ENCODE data around the gene ZNF618. TPM values are rescaled to one million over a fixed set of nuclear protein-coding genes. Genes with fewer than 3 reads are reported as not detected.

Gene ZNF618
- total RNA-seq, 2 donors from 2014 or later, result 3.1 to 3.3 TPM

DNA sequence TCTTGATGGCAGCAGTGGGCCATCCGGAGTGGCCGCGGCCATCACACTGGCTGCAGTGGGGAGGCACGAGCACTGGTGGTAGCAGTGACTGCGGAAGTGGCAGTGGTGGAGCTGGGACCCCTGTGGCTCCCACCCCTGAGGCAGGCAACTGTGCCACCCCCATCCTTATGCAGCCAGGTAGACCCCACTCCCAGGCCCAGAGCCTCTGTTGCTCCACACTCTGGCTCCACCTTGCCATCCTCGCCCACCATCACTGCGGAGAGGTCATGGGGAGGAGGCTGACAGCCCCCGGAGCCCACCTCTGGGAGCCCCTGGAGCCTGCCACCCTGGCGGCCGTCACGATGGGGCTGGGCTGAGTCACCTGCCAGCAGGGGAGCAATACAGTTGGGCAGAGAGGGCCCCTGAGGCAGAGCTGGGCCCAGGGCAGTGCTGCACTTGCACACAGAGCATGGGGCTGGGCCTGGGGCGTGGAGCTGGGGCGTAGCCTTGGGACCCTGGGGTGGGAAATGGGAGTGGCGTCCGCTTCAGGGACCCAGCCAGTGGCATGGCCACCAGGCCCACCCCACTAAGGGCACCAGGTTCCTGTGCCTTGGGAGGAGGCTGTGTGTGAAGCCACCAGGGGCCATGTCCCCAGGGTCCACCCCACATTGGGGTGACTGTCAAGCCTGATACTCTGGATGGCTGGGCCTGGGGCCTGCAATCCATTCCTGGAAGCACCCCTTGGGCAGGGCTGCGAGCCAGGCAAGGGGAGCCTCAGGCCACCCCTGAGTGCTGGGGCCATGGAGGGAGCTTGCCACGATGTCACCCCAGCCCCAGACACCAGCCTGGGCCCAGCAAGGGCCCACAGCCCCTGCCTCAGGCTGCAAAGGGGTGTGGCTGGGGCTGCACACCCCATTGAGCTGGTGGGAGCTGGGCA lies 194.3 kb downstream of the ZNF618 start:
- H3K9ac ChIP-seq (ENCODE audit: low read depth in 2 of 2, low read length in 2 of 2), result no peak overlapping the region
- intact Hi-C loops (cut with DNase I), result no loop called here
- H3K27ac ChIP-seq, result no peak overlapping the region
- no peaks in the 10 kb centered on the region for H3K9me3 ChIP-seq
- TF ChIP-seq, protein P1, sequence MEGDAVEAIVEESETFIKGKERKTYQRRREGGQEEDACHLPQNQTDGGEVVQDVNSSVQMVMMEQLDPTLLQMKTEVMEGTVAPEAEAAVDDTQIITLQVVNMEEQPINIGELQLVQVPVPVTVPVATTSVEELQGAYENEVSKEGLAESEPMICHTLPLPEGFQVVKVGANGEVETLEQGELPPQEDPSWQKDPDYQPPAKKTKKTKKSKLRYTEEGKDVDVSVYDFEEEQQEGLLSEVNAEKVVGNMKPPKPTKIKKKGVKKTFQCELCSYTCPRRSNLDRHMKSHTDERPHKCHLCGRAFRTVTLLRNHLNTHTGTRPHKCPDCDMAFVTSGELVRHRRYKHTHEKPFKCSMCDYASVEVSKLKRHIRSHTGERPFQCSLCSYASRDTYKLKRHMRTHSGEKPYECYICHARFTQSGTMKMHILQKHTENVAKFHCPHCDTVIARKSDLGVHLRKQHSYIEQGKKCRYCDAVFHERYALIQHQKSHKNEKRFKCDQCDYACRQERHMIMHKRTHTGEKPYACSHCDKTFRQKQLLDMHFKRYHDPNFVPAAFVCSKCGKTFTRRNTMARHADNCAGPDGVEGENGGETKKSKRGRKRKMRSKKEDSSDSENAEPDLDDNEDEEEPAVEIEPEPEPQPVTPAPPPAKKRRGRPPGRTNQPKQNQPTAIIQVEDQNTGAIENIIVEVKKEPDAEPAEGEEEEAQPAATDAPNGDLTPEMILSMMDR (IDR thresholded peaks at IDR 0.05), result no peak
- no peaks in the 10 kb centered on the region for H3K27me3 ChIP-seq
- no peaks in the 10 kb centered on the region for H3K4me1 ChIP-seq
- no peak for DNase-seq
- no peak overlapping the region for H3K4me3 ChIP-seq
- H3K36me3 ChIP-seq, result no peaks in the 10 kb centered on the region

DNA sequence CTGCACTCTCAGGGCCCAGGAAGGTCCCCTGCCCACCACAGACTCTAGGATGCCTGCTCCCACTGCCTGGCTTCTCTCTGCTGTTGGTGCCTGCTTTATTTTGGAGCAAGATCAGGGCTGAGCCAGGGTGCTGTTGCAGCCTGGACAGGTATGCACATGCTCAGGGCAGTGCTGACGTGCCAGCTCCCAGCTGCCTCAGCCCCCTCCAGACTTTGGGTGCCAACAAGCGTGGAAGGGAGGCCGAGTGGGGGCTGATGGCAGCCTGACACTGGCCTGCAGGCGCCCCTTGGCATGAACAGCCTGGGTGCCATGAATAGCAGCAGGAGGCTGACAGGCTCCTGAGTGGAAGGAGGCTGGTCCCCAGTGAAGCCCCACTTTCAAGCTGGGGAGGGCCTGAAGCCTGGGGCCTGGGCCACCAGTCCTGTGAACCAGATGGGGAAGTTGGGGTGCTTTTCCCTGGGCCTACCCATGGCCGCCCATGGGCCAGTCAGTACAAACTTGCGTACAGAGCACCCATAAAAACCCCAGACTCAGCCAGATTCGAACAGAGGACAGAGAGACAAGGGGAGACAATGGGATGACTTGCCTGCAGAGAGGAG lies 195.2 kb downstream of the ZNF618 start:
- TF ChIP-seq, protein P1 (IDR thresholded peaks at IDR 0.05), result no peak
- no peaks in the 10 kb centered on the region for H3K9me3 ChIP-seq
- no peaks in the 10 kb centered on the region for H3K4me1 ChIP-seq
- no peaks in the 10 kb centered on the region for H3K27me3 ChIP-seq
- no peak overlapping the region for H3K4me3 ChIP-seq
- H3K9ac ChIP-seq (ENCODE audit: low read depth in 2 of 2, low read length in 2 of 2), result no peak overlapping the region
- DNase-seq, result no peak
- intact Hi-C loops (cut with DNase I), result no loop called here
- no peak overlapping the region for H3K27ac ChIP-seq
- no peaks in the 10 kb centered on the region for H3K36me3 ChIP-seq

DNA sequence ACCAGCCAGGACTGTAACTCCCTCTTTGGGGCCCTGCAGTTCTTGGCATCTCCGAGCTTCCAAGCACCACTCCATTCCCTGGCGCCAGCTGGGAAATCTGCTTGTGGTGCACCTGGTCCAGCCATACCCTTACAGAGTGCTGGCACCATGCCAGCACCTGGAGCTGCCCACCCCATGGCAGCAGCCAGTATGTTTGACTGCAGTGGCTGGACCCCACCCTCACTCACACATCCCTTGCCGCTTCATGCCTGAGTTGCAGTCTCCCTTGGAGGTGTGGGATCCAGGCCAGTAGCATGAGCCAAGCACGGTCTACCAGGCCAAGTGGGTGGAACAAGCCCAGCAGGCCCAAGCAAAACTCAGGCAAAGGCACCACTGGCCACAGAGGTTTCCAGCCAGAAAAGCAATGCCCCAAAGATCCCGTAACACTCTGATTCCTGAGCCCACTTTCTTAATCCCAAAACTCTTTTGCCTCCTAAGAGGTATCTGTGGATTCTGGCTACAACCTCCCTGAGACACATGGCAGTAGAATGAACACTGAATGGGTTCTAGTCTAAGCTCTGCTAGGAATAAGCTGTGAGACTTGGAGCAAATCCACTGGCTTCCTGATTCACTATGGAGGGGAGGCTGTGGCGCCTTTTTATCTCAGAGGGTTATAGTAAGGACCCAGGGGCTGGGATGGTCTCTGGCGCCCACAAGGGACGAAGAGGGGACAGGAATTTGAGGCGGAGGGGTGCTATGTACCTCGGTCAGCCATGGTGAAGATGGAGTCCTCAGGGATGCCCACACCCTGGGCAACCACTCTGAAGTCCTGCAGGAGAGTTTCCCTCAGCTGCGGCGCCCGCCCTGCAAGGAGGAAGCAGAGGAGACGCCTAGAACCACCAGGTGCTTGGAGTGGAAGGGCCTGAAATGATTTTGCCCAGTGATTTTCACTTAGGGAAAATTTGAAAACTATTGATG lies 196.4 kb downstream of the ZNF618 start:
- no peak overlapping the region for H3K9ac ChIP-seq (ENCODE audit: low read depth in 2 of 2, low read length in 2 of 2)
- intact Hi-C loops (cut with DNase I), result no loop called here
- H3K27me3 ChIP-seq, result no peaks in the 10 kb centered on the region
- H3K9me3 ChIP-seq, result no peaks in the 10 kb centered on the region
- H3K36me3 ChIP-seq, result no peaks in the 10 kb centered on the region
- H3K4me1 ChIP-seq, result no peaks in the 10 kb centered on the region
- H3K4me3 ChIP-seq, result no peak overlapping the region
- peak; percentile 51 for DNase-seq
- H3K27ac ChIP-seq, result no peak overlapping the region
- TF ChIP-seq, protein P1 (IDR thresholded peaks at IDR 0.05), result no peak

DNA sequence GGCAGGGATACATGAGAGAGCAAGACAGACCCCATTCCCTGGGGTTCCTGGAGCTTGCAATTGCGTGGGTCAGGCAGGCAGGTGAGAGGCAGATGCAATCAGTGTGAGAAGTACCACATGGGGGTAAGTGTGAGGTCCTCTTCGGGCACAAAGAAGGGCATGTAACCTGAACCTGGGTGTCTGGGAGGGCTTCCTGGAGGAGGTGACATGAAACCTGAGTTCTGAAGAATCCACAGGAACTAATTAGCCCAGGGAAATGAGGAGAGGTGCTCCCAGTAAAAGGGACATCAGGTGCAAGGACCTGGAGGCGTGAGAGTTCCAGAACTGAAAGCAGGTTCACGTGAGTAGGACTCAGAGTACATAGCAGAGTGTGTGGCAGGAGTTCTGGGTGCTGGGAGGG lies 199.5 kb downstream of the ZNF618 start:
- no peak for DNase-seq
- H3K9me3 ChIP-seq, result no peaks in the 10 kb centered on the region
- H3K4me1 ChIP-seq, result no peaks in the 10 kb centered on the region
- H3K9ac ChIP-seq (ENCODE audit: low read depth in 2 of 2, low read length in 2 of 2), result no peak overlapping the region
- no peak overlapping the region for H3K27ac ChIP-seq
- TF ChIP-seq, protein P1 (IDR thresholded peaks at IDR 0.05), result no peak
- no peaks in the 10 kb centered on the region for H3K27me3 ChIP-seq
- H3K36me3 ChIP-seq, result no peaks in the 10 kb centered on the region
- H3K4me3 ChIP-seq, result no peak overlapping the region
- intact Hi-C loops (cut with DNase I), result no loop called here
